ENCODE data around the gene KDM8. TPM values are rescaled to one million over a fixed set of nuclear protein-coding genes. Genes with fewer than 3 reads are reported as not detected.

KDM8 gene
- total and polyA plus RNA-seq, 2 donors (not counting 1 experiment from before 2014, with no cell fraction given) = 7.5 to 37.4 TPM

- H3K4me1 Mint-ChIP-seq = peaks cover 55% of the 10 kb centered on the region
- H3K79me2 ChIP-seq (ENCODE audit: control insufficient read depth, insufficient read depth, low read length) = peaks cover 2% of the 10 kb centered on the region
- H2AFZ ChIP-seq (ENCODE audit: insufficient read depth, low read depth, low read length, poor library complexity, severe bottlenecking) = no peak overlapping the region
- no peaks in the 10 kb centered on the region for H3K9me3 ChIP-seq (ENCODE audit: control extremely low read depth in 1 of 3, control insufficient read depth in 2 of 3, insufficient read depth in 1 of 3, low read length in 2 of 3)
- intact Hi-C loops (cut with micrococcal nuclease) = no loop called here
- TF ChIP-seq CTCF (IDR thresholded peaks at IDR 0.05) = no peak
- TF ChIP-seq EZH2 (IDR thresholded peaks at IDR 0.05; ENCODE audit: borderline replicate concordance, insufficient read depth, low read depth, low read length, poor library complexity, severe bottlenecking) = no peak
- peaks cover 51 to 64% of the 10 kb centered on the region in 2 donors for H3K4me1 ChIP-seq (ENCODE audit: control insufficient read depth in 2 of 2, insufficient read depth in 2 of 2, low read length in 2 of 2)
- no peak for DNase-seq
- H3K4me3 ChIP-seq (ENCODE audit: control extremely low read depth in 1 of 5, extremely low read depth in 1 of 5, insufficient read depth in 1 of 5, low read depth in 2 of 5, low read length in 4 of 5) = no peak overlapping the region
- no peak overlapping the region for H3K9ac ChIP-seq (ENCODE audit: low read length)
- H3K9me3 Mint-ChIP-seq (ENCODE audit: insufficient read depth) = no peaks in the 10 kb centered on the region
- no peaks in the 10 kb centered on the region for H3K27me3 Mint-ChIP-seq
- ATAC-seq (ENCODE audit: low read depth) = no peak
- ChIA-PET POLR2A (interaction anchor here (0.6 to 1.4 kb wide), 3 partner anchors 13 to 224 kb away, joined by 3 to 5 read pairs (median 3); partner anchors contain the start of gene KDM8), CTCF (interaction anchor here (0.7 to 3.8 kb wide), 7 partner anchors 9 to 141 kb away, joined by 3 to 24 read pairs (median 3); no protein-coding TSS in a partner anchor)
- no peaks in the 10 kb centered on the region for H3K27me3 ChIP-seq (replicated peaks in 1 of 4; ENCODE audit: control extremely low read depth in 1 of 4, control insufficient read depth in 3 of 4, insufficient read depth in 4 of 4, low read length in 3 of 4)
- H3K27ac Mint-ChIP-seq = peak overlapping the region; percentile 63
- H3K36me3 ChIP-seq (replicated peaks in 1 of 2; ENCODE audit: control extremely low read depth in 1 of 2, control insufficient read depth in 1 of 2, extremely low read depth in 1 of 2, insufficient read depth in 2 of 2, low read length in 1 of 2) = peaks cover 0 to 32% of the 10 kb centered on the region in 2 experiments
- H4K20me1 ChIP-seq (ENCODE audit: control insufficient read depth, insufficient read depth, low read length, poor library complexity, severe bottlenecking) = no peaks in the 10 kb centered on the region
- 51% methylated on average over 13 of the region's 16 CpGs for WGBS (ENCODE audit: insufficient coverage)
- no peak overlapping the region for H3K4me3 Mint-ChIP-seq
- peak overlapping the region in 1 of 2 donors; percentile 24 for H3K27ac ChIP-seq (ENCODE audit: low read length in 2 of 2)
- no peak overlapping the region for H3K4me2 ChIP-seq (replicated peaks; ENCODE audit: low read depth, low read length, poor library complexity, severe bottlenecking)
Observed at GRCh38 chr16:27226976-27227705, 23.8 kb downstream of the KDM8 start.

GRCh38 chr16:27228045-27228444 is 24.7 kb downstream of the KDM8 start:
- Histone ChIP-seq H4K20me1 (ENCODE audit: control insufficient read depth, insufficient read depth, low read length, poor library complexity, severe bottlenecking) (no peaks in the 10 kb centered on the region), H3K4me2 (replicated peaks; ENCODE audit: low read depth, low read length, poor library complexity, severe bottlenecking) (peak overlapping the region; percentile 17), H3K27ac (ENCODE audit: low read length in 2 of 2) (no peak overlapping the region), H3K27me3 (replicated peaks in 1 of 4; ENCODE audit: control extremely low read depth in 1 of 4, control insufficient read depth in 3 of 4, insufficient read depth in 4 of 4, low read length in 3 of 4) (no peaks in the 10 kb centered on the region), H3K79me2 (ENCODE audit: control insufficient read depth, insufficient read depth, low read length) (peaks cover 2% of the 10 kb centered on the region), H2AFZ (ENCODE audit: insufficient read depth, low read depth, low read length, poor library complexity, severe bottlenecking) (no peak overlapping the region), H3K36me3 (replicated peaks in 1 of 2; ENCODE audit: control extremely low read depth in 1 of 2, control insufficient read depth in 1 of 2, extremely low read depth in 1 of 2, insufficient read depth in 2 of 2, low read length in 1 of 2) (peaks cover 0 to 30% of the 10 kb centered on the region in 2 experiments), H3K4me1 (ENCODE audit: control insufficient read depth in 2 of 2, insufficient read depth in 2 of 2, low read length in 2 of 2) (peaks cover 60 to 70% of the 10 kb centered on the region in 2 donors), H3K9me3 (ENCODE audit: control extremely low read depth in 1 of 3, control insufficient read depth in 2 of 3, insufficient read depth in 1 of 3, low read length in 2 of 3) (no peaks in the 10 kb centered on the region), H3K9ac (ENCODE audit: low read length) (no peak overlapping the region), H3K4me3 (ENCODE audit: control extremely low read depth in 1 of 5, extremely low read depth in 1 of 5, insufficient read depth in 1 of 5, low read depth in 2 of 5, low read length in 4 of 5) (no peak overlapping the region)
- ATAC-seq (ENCODE audit: low read depth) = no peak
- WGBS (ENCODE audit: insufficient coverage) = 36% methylated on average over 8 of the region's 12 CpGs
- no peak for TF ChIP-seq EZH2 (IDR thresholded peaks at IDR 0.05; ENCODE audit: borderline replicate concordance, insufficient read depth, low read depth, low read length, poor library complexity, severe bottlenecking)
- TF ChIP-seq CTCF (IDR thresholded peaks at IDR 0.05) = no peak
- CTCF ChIA-PET = interaction anchor here (0.7 to 4.5 kb wide), 6 partner anchors 9 to 140 kb away, joined by 3 to 67 read pairs (median 3); no protein-coding TSS in a partner anchor
- no peak for DNase-seq
- peak overlapping the region; percentile 63 for H3K27ac Mint-ChIP-seq
- POLR2A ChIA-PET = interaction anchor here (0.6 kb wide), 1 partner anchor 223 kb away, joined by 3 read pairs; no protein-coding TSS in a partner anchor
- no peak overlapping the region for H3K4me3 Mint-ChIP-seq
- no peaks in the 10 kb centered on the region for H3K27me3 Mint-ChIP-seq
- peaks cover 61% of the 10 kb centered on the region for H3K4me1 Mint-ChIP-seq
- H3K9me3 Mint-ChIP-seq (ENCODE audit: insufficient read depth) = no peaks in the 10 kb centered on the region
- intact Hi-C loops (cut with micrococcal nuclease) = no loop called here
